Frontal cortex (tissue), 4 donors: ENCODE measurements around the gene MLLT6. TPM values are rescaled to one million over a fixed set of nuclear protein-coding genes. Genes with fewer than 3 reads are reported as not detected.

Experiments
- DNase-seq, 2 donors: peaks; one replicate each; pipeline ENCODE4 v3.0.0; 2012; ENCODE audit warnings: low spot score in 2 of 2
- FAIRE-seq: peaks from 2 replicates; lab custom pipeline; 2012; peaks lifted over from hg19 to GRCh38; lab: Jason Lieb, UNC
- total RNA-seq: library from RNA; depleted of rRNA; stranded (reverse); fragments of >200 nt; gene quantifications from one replicate; pipeline ENCODE4 v1.2.3, GENCODE V29; 2014
- donor health status: control.
- donor health status: control.
- donor health status: control.

Gene MLLT6
- total RNA-seq, 1 donor from 2014 or later: 16.3 TPM

- FAIRE-seq (no peak), DNase-seq (peak in 1 of 2 donors; percentile 55)
Observed at GRCh38 chr17:38674014-38674748, 30.9 kb upstream of the MLLT6 start.

- FAIRE-seq (no peak), DNase-seq (peak; percentile 96)
Observed at GRCh38 chr17:38674749-38675615, 30.1 kb upstream of the MLLT6 start, which contains the start of gene EPOP. Gene EPOP, minus strand, starts transcription at chr17:38674957. Its CDS starts 462 bp downstream, at chr17:38674495.

GRCh38 chr17:38676706-38677504 is 28.2 kb upstream of the MLLT6 start:
- FAIRE-seq (no peak), DNase-seq (peak; percentile 74 to 84)

- no peak for DNase-seq
- no peak for FAIRE-seq
Observed at GRCh38 chr17:38677819-38678218, 27.3 kb upstream of the MLLT6 start.

- FAIRE-seq: no peak
- no peak for DNase-seq
Observed at GRCh38 chr17:38681096-38681495, 24.0 kb upstream of the MLLT6 start.

GRCh38 chr17:38685491-38685890 is 19.6 kb upstream of the MLLT6 start:
- FAIRE-seq (no peak), DNase-seq (no peak)

GRCh38 chr17:38687286-38687685 is 17.8 kb upstream of the MLLT6 start:
- DNase-seq: no peak
- no peak for FAIRE-seq

- no peak for FAIRE-seq
- DNase-seq: no peak
Observed at GRCh38 chr17:38690386-38690785, 14.7 kb upstream of the MLLT6 start.

- DNase-seq: no peak
Observed at GRCh38 chr17:38691154-38691553, 13.9 kb upstream of the MLLT6 start.

GRCh38 chr17:38693700-38694329 is 11.3 kb upstream of the MLLT6 start:
- FAIRE-seq (no peak), DNase-seq (peak; percentile 20 to 39)

More at GRCh38 chr17:38691154-38691553, 13.9 kb upstream of the MLLT6 start:
- FAIRE-seq: no peak

- no peak for DNase-seq
- no peak for FAIRE-seq
Observed at GRCh38 chr17:38697061-38697820, 7.8 kb upstream of the MLLT6 start.

- DNase-seq: no peak
- no peak for FAIRE-seq
Observed at GRCh38 chr17:38698760-38699159, 6.3 kb upstream of the MLLT6 start.

GRCh38 chr17:38701504-38702165 is 3.4 kb upstream of the MLLT6 start:
- DNase-seq (peak; percentile 19 to 34), FAIRE-seq (no peak)

- DNase-seq (peak; percentile 84 to 88), FAIRE-seq (no peak)
Observed at GRCh38 chr17:38702166-38702915, 2.7 kb upstream of the MLLT6 start.

- no peak for FAIRE-seq
Observed at GRCh38 chr17:38702916-38703741, 1.9 kb upstream of the MLLT6 start.

GRCh38 chr17:38703742-38704605 is 1.1 kb upstream of the MLLT6 start:
- peak; percentile 53 to 58 for DNase-seq
- FAIRE-seq: no peak

More at GRCh38 chr17:38702916-38703741, 1.9 kb upstream of the MLLT6 start:
- peak; percentile 11 to 40 for DNase-seq
